GM12865 (cell line): Measurements from ENCODE around the gene MOV10L1.
A peak's percentile ranks its signal among the peaks of the same experiment; 100 is the strongest.

Experiments
- DNase-seq: peaks from one replicate; pipeline ENCODE4 v3.0.0; 2010; ENCODE audit warnings: low read depth
- H3K4me3 ChIP-seq: 2 replicates; pipeline ENCODE4 v1.5.1; 2011; ENCODE audit warnings: mild to moderate bottlenecking, low read depth, low read length, control low read depth
- CTCF ChIP-seq: IDR thresholded peaks from 2 replicates; pipeline ENCODE4 v1.5.1; 2011; ENCODE audit warnings: low read length, control low read depth, low read depth, inconsistent platforms; ENCODE audit not compliant: insufficient read depth; ENCODE audit errors: missing control alignments

The MOV10L1 gene

GRCh38 chr22:50189184-50189848 lies 99.5 kb downstream of the MOV10L1 start:
- DNase-seq: peak; percentile 47
- H3K4me3 ChIP-seq: peak overlapping the region; percentile 73
- no peak for TF ChIP-seq CTCF

GRCh38 chr22:50189849-50190181 lies 100.0 kb downstream of the MOV10L1 start:
- DNase-seq: peak; percentile 42
- TF ChIP-seq CTCF: no peak
- H3K4me3 ChIP-seq: peak overlapping the region; percentile 73

GRCh38 chr22:50190182-50190940 lies 100.6 kb downstream of the MOV10L1 start:
- peak; percentile 95 for DNase-seq
- H3K4me3 ChIP-seq: peak overlapping the region; percentile 73
- TF ChIP-seq CTCF: peak; percentile 49

- peak; percentile 94 for DNase-seq
- peak overlapping the region; percentile 73 for H3K4me3 ChIP-seq
- no peak for TF ChIP-seq CTCF
Measured at GRCh38 chr22:50190941-50191741, 101.3 kb downstream of the MOV10L1 start.

- TF ChIP-seq CTCF: no peak
- DNase-seq: peak; percentile 66
- peak overlapping the region; percentile 73 for H3K4me3 ChIP-seq
Measured at GRCh38 chr22:50192436-50193204, 102.8 kb downstream of the MOV10L1 start.

- no peak overlapping the region for H3K4me3 ChIP-seq
- no peak for TF ChIP-seq CTCF
- no peak for DNase-seq
Measured at GRCh38 chr22:50193621-50194020, 103.8 kb downstream of the MOV10L1 start.
